ENCODE results near the gene RALB. TPM values are rescaled to one million over a fixed set of nuclear protein-coding genes. Genes with fewer than 3 reads are reported as not detected.

RALB gene
- polyA plus RNA-seq, 1 experiment = 69.6 TPM

GRCh38 chr2:120210270-120210693, 42.4 kb upstream of the RALB start:
- POLR2A ChIA-PET = no interaction called here
- DNase-seq (ENCODE audit: low read depth, low spot score) = no peak
- Histone ChIP-seq H3K4me3 (ENCODE audit: low read depth, low read length) (no peak overlapping the region), H3K9me3 (ENCODE audit: control insufficient read depth, insufficient read depth, low read length) (peaks cover 4% of the 10 kb centered on the region; the same call in 1 of the 2 replicates), H3K27ac (ENCODE audit: low read depth, low read length) (no peak overlapping the region), H3K27me3 (ENCODE audit: control insufficient read depth, insufficient read depth, low read length) (no peaks in the 10 kb centered on the region)
- TF ChIP-seq CTCF (IDR thresholded peaks at IDR 0.05; ENCODE audit: low read depth, low read length) = no peak
- CTCF ChIA-PET = no interaction called here

- no peak overlapping the region for H3K4me3 ChIP-seq (ENCODE audit: low read depth, low read length)
- H3K27me3 ChIP-seq (ENCODE audit: control insufficient read depth, insufficient read depth, low read length) = no peaks in the 10 kb centered on the region
- ChIA-PET POLR2A (no interaction called here), CTCF (no interaction called here)
- no peak for TF ChIP-seq CTCF (IDR thresholded peaks at IDR 0.05; ENCODE audit: low read depth, low read length)
- H3K9me3 ChIP-seq (ENCODE audit: control insufficient read depth, insufficient read depth, low read length) = peaks cover 18% of the 10 kb centered on the region
- DNase-seq (ENCODE audit: low read depth, low spot score) = no peak
- H3K27ac ChIP-seq (ENCODE audit: low read depth, low read length) = no peak overlapping the region
These were observed 34.5 kb upstream of the RALB start for GRCh38 chr2:120218181-120218580.

GRCh38 chr2:120219291-120219690, 33.4 kb upstream of the RALB start:
- Histone ChIP-seq H3K4me3 (ENCODE audit: low read depth, low read length) (no peak overlapping the region), H3K27ac (ENCODE audit: low read depth, low read length) (no peak overlapping the region), H3K27me3 (ENCODE audit: control insufficient read depth, insufficient read depth, low read length) (no peaks in the 10 kb centered on the region), H3K9me3 (ENCODE audit: control insufficient read depth, insufficient read depth, low read length) (peaks cover 18% of the 10 kb centered on the region)
- no peak for TF ChIP-seq CTCF (IDR thresholded peaks at IDR 0.05; ENCODE audit: low read depth, low read length)
- ChIA-PET CTCF (no interaction called here), POLR2A (no interaction called here)
- no peak for DNase-seq (ENCODE audit: low read depth, low spot score)

GRCh38 chr2:120219766-120220165, 32.9 kb upstream of the RALB start:
- POLR2A ChIA-PET = no interaction called here

GRCh38 chr2:120220756-120221155, 31.9 kb upstream of the RALB start:
- no peak overlapping the region for H3K4me3 ChIP-seq (ENCODE audit: low read depth, low read length)
- ChIA-PET CTCF (interaction anchor here (1.4 kb wide), 1 partner anchor 92 kb away, joined by 3 read pairs; no protein-coding TSS in a partner anchor), POLR2A (no interaction called here)
- no peak for TF ChIP-seq CTCF (IDR thresholded peaks at IDR 0.05; ENCODE audit: low read depth, low read length)
- no peak for DNase-seq (ENCODE audit: low read depth, low spot score)
- H3K27me3 ChIP-seq (ENCODE audit: control insufficient read depth, insufficient read depth, low read length) = no peaks in the 10 kb centered on the region
- H3K9me3 ChIP-seq (ENCODE audit: control insufficient read depth, insufficient read depth, low read length) = peaks cover 14% of the 10 kb centered on the region
- no peak overlapping the region for H3K27ac ChIP-seq (ENCODE audit: low read depth, low read length)

More at GRCh38 chr2:120219766-120220165, 32.9 kb upstream of the RALB start:
- DNase-seq (ENCODE audit: low read depth, low spot score) = no peak
- no peak for TF ChIP-seq CTCF (IDR thresholded peaks at IDR 0.05; ENCODE audit: low read depth, low read length)
- Histone ChIP-seq H3K27me3 (ENCODE audit: control insufficient read depth, insufficient read depth, low read length) (no peaks in the 10 kb centered on the region), H3K9me3 (ENCODE audit: control insufficient read depth, insufficient read depth, low read length) (peaks cover 18% of the 10 kb centered on the region), H3K27ac (ENCODE audit: low read depth, low read length) (no peak overlapping the region), H3K4me3 (ENCODE audit: low read depth, low read length) (no peak overlapping the region)
- CTCF ChIA-PET = no interaction called here

Measured in AG04450 (cell line).